Smooth muscle cell (in vitro differentiated cells): ENCODE measurements around the gene CAPRIN1. TPM values are rescaled to one million over a fixed set of nuclear protein-coding genes. Genes with fewer than 3 reads are reported as not detected.
A peak's percentile ranks its signal among the peaks of the same experiment; 100 is the strongest.
"Not testable (repeated sequence)": the region's sequence is repeated elsewhere in the genome, so short reads cannot be mapped to it uniquely, and the experiment has no call there.

Experiments used
- DNase-seq: peaks from one replicate; lab custom pipeline; 2025; ENCODE audit not compliant: unreplicated experiment; lab: John Stamatoyannopoulos, UW
- H2AFZ ChIP-seq: fragments of 200-600 bp; sonication (generic); 2 replicates; pipeline ENCODE4 v1.6.0; 2016; ENCODE audit warnings: antibody characterized with exemption, low read depth, mild to moderate bottlenecking
- H3F3A ChIP-seq: fragments of 200-600 bp; sonication (generic); 2 replicates; pipeline ENCODE4 v1.6.0; 2017; ENCODE audit warnings: antibody characterized with exemption, low read depth
- H3K27ac ChIP-seq: fragments of 200-600 bp; sonication (generic); 2 replicates; pipeline ENCODE4 v1.5.1; 2016; ENCODE audit warnings: low read depth, mild to moderate bottlenecking
- H3K27me3 ChIP-seq: fragments of 200-600 bp; sonication (generic); 2 replicates; pipeline ENCODE4 v1.6.1; 2016; ENCODE audit warnings: low read depth, mild to moderate bottlenecking
- H3K36me3 ChIP-seq: fragments of 200-600 bp; sonication (generic); 2 replicates; pipeline ENCODE4 v1.5.1; 2016; ENCODE audit warnings: low read depth
- H3K4me1 ChIP-seq: fragments of 200-600 bp; sonication (generic); 2 replicates; pipeline ENCODE4 v1.5.1; 2016; ENCODE audit warnings: low read depth
- H3K4me2 ChIP-seq: fragments of 200-600 bp; sonication (generic); 2 replicates; pipeline ENCODE4 v1.6.0; 2016; ENCODE audit warnings: mild to moderate bottlenecking
- H3K4me3 ChIP-seq: fragments of 200-600 bp; sonication (generic); 2 replicates; pipeline ENCODE4 v1.5.1; 2016; ENCODE audit warnings: mild to moderate bottlenecking
- H3K79me2 ChIP-seq: fragments of 200-600 bp; sonication (generic); 2 replicates; pipeline ENCODE4 v1.6.0; 2016; ENCODE audit warnings: low read depth, mild to moderate bottlenecking
- H3K9ac ChIP-seq: fragments of 200-600 bp; sonication (generic); 2 replicates; pipeline ENCODE4 v1.6.0; 2016; ENCODE audit warnings: low read depth
- H3K9me3 ChIP-seq: fragments of 200-600 bp; sonication (generic); replicated peaks from 2 replicates; pipeline ENCODE4 v1.5.1; 2016; ENCODE audit warnings: low read depth
- H4K20me1 ChIP-seq: fragments of 200-600 bp; sonication (generic); 2 replicates; pipeline ENCODE4 v1.6.0; 2016; ENCODE audit warnings: low read depth
- CTCF ChIP-seq: fragments of 200-600 bp; sonication (generic); IDR thresholded peaks from 2 replicates; pipeline ENCODE4 v1.5.1; 2017; ENCODE audit warnings: borderline replicate concordance, mild to moderate bottlenecking, antibody characterized with exemption; ENCODE audit not compliant: insufficient read depth, poor library complexity, severe bottlenecking
- WGBS: methylation state at CpG from one replicate; pipeline ENCODE4 v1.1.7; 2016; ENCODE audit warnings: low lambda C conversion rate; 5-methylcytosine and 5-hydroxymethylcytosine counted together
- polyA plus RNA-seq: library from polyadenylated mRNA; unstranded; fragments of >200 nt; fragmentation: Nextera tagmentation; extraction: Ambion mirVana; gene quantifications from 2 replicates; pipeline ENCODE4 v1.2.1, GENCODE V29; 2016
- total RNA-seq: library from RNA; depleted of rRNA; stranded (reverse); fragments of >200 nt; gene quantifications from 2 replicates; pipeline ENCODE4 v1.2.3, GENCODE V29; 2014

The CAPRIN1 gene
- total and polyA plus RNA-seq, 2 experiments from 2014 or later: 93.9 to 215 TPM

- H3K79me2 ChIP-seq: peaks cover 100% of the 10 kb centered on the region
- 100% methylated on average over 2 of the region's 2 CpGs for WGBS
- H3K27me3 ChIP-seq: no peaks in the 10 kb centered on the region
- peaks cover 4% of the 10 kb centered on the region for H3F3A ChIP-seq
- H4K20me1 ChIP-seq: peaks cover 100% of the 10 kb centered on the region
- no peaks in the 10 kb centered on the region for H3K4me1 ChIP-seq
- H2AFZ ChIP-seq: no peak overlapping the region
- H3K9ac ChIP-seq: no peak overlapping the region
- H3K9me3 ChIP-seq: no peaks in the 10 kb centered on the region
- TF ChIP-seq CTCF: no peak
- peaks cover 3% of the 10 kb centered on the region for H3K36me3 ChIP-seq
- no peak overlapping the region for H3K4me2 ChIP-seq
- no peak for DNase-seq
- no peak overlapping the region for H3K4me3 ChIP-seq
- peak overlapping the region; percentile 21 for H3K27ac ChIP-seq
These were observed 11.7 kb downstream of the CAPRIN1 start for GRCh38 chr11:34063061-34063795.

- 93% methylated on average over 2 of the region's 2 CpGs for WGBS
- Histone ChIP-seq H3K4me2 (no peak overlapping the region), H3K9me3 (no peaks in the 10 kb centered on the region), H3K4me3 (no peak overlapping the region), H3F3A (peaks cover 4% of the 10 kb centered on the region), H3K27ac (no peak overlapping the region), H3K27me3 (no peaks in the 10 kb centered on the region), H3K4me1 (no peaks in the 10 kb centered on the region), H3K36me3 (peaks cover 3% of the 10 kb centered on the region), H3K9ac (no peak overlapping the region), H2AFZ (no peak overlapping the region), H3K79me2 (peaks cover 100% of the 10 kb centered on the region), H4K20me1 (peaks cover 100% of the 10 kb centered on the region)
- TF ChIP-seq CTCF: no peak
- no peak for DNase-seq
These were observed 12.8 kb downstream of the CAPRIN1 start for GRCh38 chr11:34064291-34064690.

- DNase-seq: no peak
- H3K4me3 ChIP-seq: no peak overlapping the region
- no peak overlapping the region for H3K27ac ChIP-seq
- H3K4me1 ChIP-seq: no peaks in the 10 kb centered on the region
- H4K20me1 ChIP-seq: peaks cover 100% of the 10 kb centered on the region
- no peak overlapping the region for H3K9ac ChIP-seq
- TF ChIP-seq CTCF: peak; percentile 19
- no peak overlapping the region for H3K4me2 ChIP-seq
- H3K9me3 ChIP-seq: no peaks in the 10 kb centered on the region
- peaks cover 4% of the 10 kb centered on the region for H3F3A ChIP-seq
- 89% methylated on average over 6 of the region's 6 CpGs for WGBS
- peaks cover 100% of the 10 kb centered on the region for H3K79me2 ChIP-seq
- no peak overlapping the region for H2AFZ ChIP-seq
- H3K27me3 ChIP-seq: no peaks in the 10 kb centered on the region
- H3K36me3 ChIP-seq: peaks cover 3% of the 10 kb centered on the region
These were observed 14.1 kb downstream of the CAPRIN1 start for GRCh38 chr11:34065505-34066203.

- not testable (repeated sequence) for H3K27me3 ChIP-seq, H3K9me3 ChIP-seq, DNase-seq, H3K4me1 ChIP-seq, H3K36me3 ChIP-seq, H2AFZ ChIP-seq, H3F3A ChIP-seq, H3K4me2 ChIP-seq, H3K4me3 ChIP-seq, H3K9ac ChIP-seq
- Histone ChIP-seq H3K79me2 (peaks cover 100% of the 10 kb centered on the region), H3K27ac (peak overlapping the region; percentile 23), H4K20me1 (peaks cover 100% of the 10 kb centered on the region)
- 75% methylated on average over 8 of the region's 8 CpGs for WGBS
These were observed 15.2 kb downstream of the CAPRIN1 start for GRCh38 chr11:34066766-34067165.
